Activated CD4-positive, alpha-beta T cell treated with anti-CD3 and anti-CD28 coated beads for 1 hour (primary cell): Measurements from ENCODE around the gene HOXA13.

ENCODE experiments used
- DNase-seq: peaks from one replicate; pipeline ENCODE4 v3.0.0-alpha.2; 2020

Gene HOXA13

GRCh38 chr7:27205325-27206280 lies 5.7 kb upstream of the HOXA13 start:
- DNase-seq: no peak

- DNase-seq: no peak
Measured at GRCh38 chr7:27204851-27205322, 5.0 kb upstream of the HOXA13 start.

GRCh38 chr7:27203964-27204594 lies 4.2 kb upstream of the HOXA13 start:
- DNase-seq: no peak

- no peak for DNase-seq
Measured at GRCh38 chr7:27203365-27203953, 3.6 kb upstream of the HOXA13 start.

- DNase-seq: no peak
Measured at GRCh38 chr7:27202862-27203134, 2.9 kb upstream of the HOXA13 start.

- no peak for DNase-seq
Measured at GRCh38 chr7:27202018-27202861, 2.3 kb upstream of the HOXA13 start.

GRCh38 chr7:27201580-27202017 lies 1.7 kb upstream of the HOXA13 start:
- no peak for DNase-seq

- DNase-seq: no peak
Measured at GRCh38 chr7:27200761-27201579, 1.1 kb upstream of the HOXA13 start.

- no peak for DNase-seq
Measured at GRCh38 chr7:27198871-27199801, 755 bp downstream of the HOXA13 start.

- no peak for DNase-seq
Measured at GRCh38 chr7:27198138-27198841, 1.6 kb downstream of the HOXA13 start.

- DNase-seq: no peak
Measured at GRCh38 chr7:27197137-27198042, 2.5 kb downstream of the HOXA13 start.

GRCh38 chr7:27196287-27196767 lies 3.6 kb downstream of the HOXA13 start:
- DNase-seq: peak; percentile 74

GRCh38 chr7:27194686-27195379 lies 5.1 kb downstream of the HOXA13 start:
- no peak for DNase-seq

- no peak for DNase-seq
Measured at GRCh38 chr7:27194002-27194352, 5.9 kb downstream of the HOXA13 start.

- DNase-seq: no peak
Measured at GRCh38 chr7:27193335-27194001, 6.4 kb downstream of the HOXA13 start.

- DNase-seq: no peak
Measured at GRCh38 chr7:27192546-27193334, 7.2 kb downstream of the HOXA13 start.
